ENCODE results near the gene TXNDC8.
"Not testable (repeated sequence)": the region's sequence is repeated elsewhere in the genome, so short reads cannot be mapped to it uniquely, and the experiment has no call there.

TXNDC8 gene
- long read RNA-seq, donor 1: 0 reads
- long read RNA-seq, donor 2: 0 reads
- long read RNA-seq, donor 3: 0 reads
- long read RNA-seq, donor 4: 0 reads
- long read RNA-seq, donor 5: 0 reads
- long read RNA-seq, donor 6: 0 reads
- long read RNA-seq, donor 7: 0 reads
- long read RNA-seq, donor 8: 0 reads

- peak; percentile 11 for DNase-seq
These were observed at the start of gene TXNDC8 for GRCh38 chr9:110337727-110338126. TSS of gene TXNDC8 (minus strand) at chr9:110337863.

GRCh38 chr9:110383491-110383890 lies 45.8 kb upstream of the TXNDC8 start:
- no peak for DNase-seq

- no peak for DNase-seq
These were observed 45.1 kb upstream of the TXNDC8 start for GRCh38 chr9:110382731-110383130.

- no peak for DNase-seq
These were observed 33.8 kb upstream of the TXNDC8 start for GRCh38 chr9:110371411-110372007.

- DNase-seq: no peak
These were observed 32.7 kb upstream of the TXNDC8 start for GRCh38 chr9:110370315-110370714.

GRCh38 chr9:110364451-110364850 lies 26.8 kb upstream of the TXNDC8 start:
- DNase-seq: no peak

- DNase-seq: not testable (repeated sequence)
These were observed 21.3 kb upstream of the TXNDC8 start for GRCh38 chr9:110358992-110359391.

- DNase-seq: peak; percentile 9
These were observed 19.8 kb upstream of the TXNDC8 start for GRCh38 chr9:110357505-110357904.

- no peak for DNase-seq
These were observed 19.2 kb upstream of the TXNDC8 start for GRCh38 chr9:110356639-110357395.

GRCh38 chr9:110355911-110356310 lies 18.2 kb upstream of the TXNDC8 start:
- DNase-seq: no peak

- DNase-seq: no peak
These were observed 13.4 kb upstream of the TXNDC8 start for GRCh38 chr9:110351009-110351467.

- DNase-seq: no peak
These were observed 8.7 kb upstream of the TXNDC8 start for GRCh38 chr9:110346325-110346724.

GRCh38 chr9:110344821-110345220 lies 7.2 kb upstream of the TXNDC8 start:
- DNase-seq: no peak

- no peak for DNase-seq
These were observed 5.9 kb upstream of the TXNDC8 start for GRCh38 chr9:110343551-110343950.

GRCh38 chr9:110340306-110340705 lies 2.6 kb upstream of the TXNDC8 start:
- no peak for DNase-seq

GRCh38 chr9:110338143-110338542 lies 480 bp upstream of the TXNDC8 start:
- no peak for DNase-seq

- no peak for DNase-seq
These were observed 1.3 kb downstream of the TXNDC8 start for GRCh38 chr9:110336363-110336762.

GRCh38 chr9:110334871-110335270 lies 2.8 kb downstream of the TXNDC8 start:
- DNase-seq: no peak

GRCh38 chr9:110334183-110334582 lies 3.5 kb downstream of the TXNDC8 start:
- no peak for DNase-seq

GRCh38 chr9:110332766-110333165 lies 4.9 kb downstream of the TXNDC8 start:
- no peak for DNase-seq

GRCh38 chr9:110330484-110331105 lies 7.1 kb downstream of the TXNDC8 start:
- DNase-seq: no peak

GRCh38 chr9:110329639-110330230 lies 7.9 kb downstream of the TXNDC8 start:
- no peak for DNase-seq

- no peak for DNase-seq
These were observed 8.9 kb downstream of the TXNDC8 start for GRCh38 chr9:110328763-110329162.

Measured in right kidney (tissue), 9 donors.